Activated gamma-delta T cell treated with anti-CD3 and anti-CD28 coated beads, Interleukin-2, amount 50 U/mL, for 16 hours (primary cell): ENCODE data around the gene HEY2.
A peak's percentile ranks its signal among the peaks of the same experiment; 100 is the strongest.
"Not testable (repeated sequence)": the region's sequence is repeated elsewhere in the genome, so short reads cannot be mapped to it uniquely, and the experiment has no call there.

Source experiments
- DNase-seq: peaks from one replicate; pipeline ENCODE4 v3.0.0-alpha.2; 2020; ENCODE audit warnings: low read depth

The HEY2 gene

GRCh38 chr6:125773387-125774341, 24.2 kb downstream of the HEY2 start:
- DNase-seq: no peak

- DNase-seq: not testable (repeated sequence)
Measured at GRCh38 chr6:125776107-125776826, 26.8 kb downstream of the HEY2 start.

- peak; percentile 80 for DNase-seq
Measured at GRCh38 chr6:125779924-125780539, 30.6 kb downstream of the HEY2 start.

- no peak for DNase-seq
Measured at GRCh38 chr6:125780540-125781313, 31.3 kb downstream of the HEY2 start.

- DNase-seq: no peak
Measured at GRCh38 chr6:125781314-125781868, 32.0 kb downstream of the HEY2 start.

- no peak for DNase-seq
Measured at GRCh38 chr6:125784365-125784764, 34.9 kb downstream of the HEY2 start.

- no peak for DNase-seq
Measured at GRCh38 chr6:125787791-125788190, 38.4 kb downstream of the HEY2 start.

- DNase-seq: no peak
Measured at GRCh38 chr6:125789167-125789566, 39.7 kb downstream of the HEY2 start.

- no peak for DNase-seq
Measured at GRCh38 chr6:125789576-125790357, 40.3 kb downstream of the HEY2 start.

GRCh38 chr6:125790358-125791150, 41.1 kb downstream of the HEY2 start, which contains the start of gene NCOA7:
TSS of gene NCOA7 (plus strand) at chr6:125790960. CDS start at chr6:125815355, 24,395 bp downstream.
- DNase-seq: peak; percentile 64

- no peak for DNase-seq
Measured at GRCh38 chr6:125791151-125791819, 41.9 kb downstream of the HEY2 start.

GRCh38 chr6:125791820-125792165, 42.4 kb downstream of the HEY2 start:
- no peak for DNase-seq

GRCh38 chr6:125792172-125792571, 42.7 kb downstream of the HEY2 start:
- DNase-seq: no peak

- no peak for DNase-seq
Measured at GRCh38 chr6:125792680-125793079, 43.2 kb downstream of the HEY2 start.

- DNase-seq: no peak
Measured at GRCh38 chr6:125793280-125793679, 43.8 kb downstream of the HEY2 start.

- no peak for DNase-seq
Measured at GRCh38 chr6:125793863-125794262, 44.4 kb downstream of the HEY2 start.

- no peak for DNase-seq
Measured at GRCh38 chr6:125794342-125795137, 45.1 kb downstream of the HEY2 start.

GRCh38 chr6:125795301-125795700, 45.9 kb downstream of the HEY2 start:
- DNase-seq: no peak
